Measurements from ENCODE around the gene PML.
A peak's percentile ranks its signal among the peaks of the same experiment; 100 is the strongest.

PML gene, protein sequence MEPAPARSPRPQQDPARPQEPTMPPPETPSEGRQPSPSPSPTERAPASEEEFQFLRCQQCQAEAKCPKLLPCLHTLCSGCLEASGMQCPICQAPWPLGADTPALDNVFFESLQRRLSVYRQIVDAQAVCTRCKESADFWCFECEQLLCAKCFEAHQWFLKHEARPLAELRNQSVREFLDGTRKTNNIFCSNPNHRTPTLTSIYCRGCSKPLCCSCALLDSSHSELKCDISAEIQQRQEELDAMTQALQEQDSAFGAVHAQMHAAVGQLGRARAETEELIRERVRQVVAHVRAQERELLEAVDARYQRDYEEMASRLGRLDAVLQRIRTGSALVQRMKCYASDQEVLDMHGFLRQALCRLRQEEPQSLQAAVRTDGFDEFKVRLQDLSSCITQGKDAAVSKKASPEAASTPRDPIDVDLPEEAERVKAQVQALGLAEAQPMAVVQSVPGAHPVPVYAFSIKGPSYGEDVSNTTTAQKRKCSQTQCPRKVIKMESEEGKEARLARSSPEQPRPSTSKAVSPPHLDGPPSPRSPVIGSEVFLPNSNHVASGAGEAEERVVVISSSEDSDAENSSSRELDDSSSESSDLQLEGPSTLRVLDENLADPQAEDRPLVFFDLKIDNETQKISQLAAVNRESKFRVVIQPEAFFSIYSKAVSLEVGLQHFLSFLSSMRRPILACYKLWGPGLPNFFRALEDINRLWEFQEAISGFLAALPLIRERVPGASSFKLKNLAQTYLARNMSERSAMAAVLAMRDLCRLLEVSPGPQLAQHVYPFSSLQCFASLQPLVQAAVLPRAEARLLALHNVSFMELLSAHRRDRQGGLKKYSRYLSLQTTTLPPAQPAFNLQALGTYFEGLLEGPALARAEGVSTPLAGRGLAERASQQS

DNA sequence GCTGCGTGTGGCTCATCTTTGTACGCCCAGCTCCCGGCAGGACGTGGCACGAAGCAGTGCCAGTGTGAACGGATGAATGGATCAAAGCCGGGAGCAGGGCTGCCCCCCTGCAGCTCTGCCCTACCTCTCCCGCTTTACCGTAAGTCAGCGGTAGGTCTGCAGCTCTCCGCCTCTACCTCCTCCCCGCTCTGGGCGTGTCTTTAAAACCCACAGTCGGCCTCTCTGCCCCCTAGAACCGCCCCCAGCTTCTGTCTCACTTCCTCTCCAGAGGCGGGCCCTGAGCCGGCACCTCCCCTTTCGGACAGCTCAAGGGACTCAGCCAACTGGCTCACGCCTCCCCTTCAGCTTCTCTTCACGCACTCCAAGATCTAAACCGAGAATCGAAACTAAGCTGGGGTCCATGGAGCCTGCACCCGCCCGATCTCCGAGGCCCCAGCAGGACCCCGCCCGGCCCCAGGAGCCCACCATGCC, at the start of gene PML:
Gene PML, plus strand, starts transcription at position 304 of the 471 bp plus-strand sequence. Its CDS starts 97 bp downstream, at position 401.
- peak within 1 kb of the TSS; percentile 96 for H3K4me3 ChIP-seq (ENCODE audit: low read depth, low read length)
- DNase-seq (ENCODE audit: low read depth), result peak; percentile 87
- TF ChIP-seq, protein P1, sequence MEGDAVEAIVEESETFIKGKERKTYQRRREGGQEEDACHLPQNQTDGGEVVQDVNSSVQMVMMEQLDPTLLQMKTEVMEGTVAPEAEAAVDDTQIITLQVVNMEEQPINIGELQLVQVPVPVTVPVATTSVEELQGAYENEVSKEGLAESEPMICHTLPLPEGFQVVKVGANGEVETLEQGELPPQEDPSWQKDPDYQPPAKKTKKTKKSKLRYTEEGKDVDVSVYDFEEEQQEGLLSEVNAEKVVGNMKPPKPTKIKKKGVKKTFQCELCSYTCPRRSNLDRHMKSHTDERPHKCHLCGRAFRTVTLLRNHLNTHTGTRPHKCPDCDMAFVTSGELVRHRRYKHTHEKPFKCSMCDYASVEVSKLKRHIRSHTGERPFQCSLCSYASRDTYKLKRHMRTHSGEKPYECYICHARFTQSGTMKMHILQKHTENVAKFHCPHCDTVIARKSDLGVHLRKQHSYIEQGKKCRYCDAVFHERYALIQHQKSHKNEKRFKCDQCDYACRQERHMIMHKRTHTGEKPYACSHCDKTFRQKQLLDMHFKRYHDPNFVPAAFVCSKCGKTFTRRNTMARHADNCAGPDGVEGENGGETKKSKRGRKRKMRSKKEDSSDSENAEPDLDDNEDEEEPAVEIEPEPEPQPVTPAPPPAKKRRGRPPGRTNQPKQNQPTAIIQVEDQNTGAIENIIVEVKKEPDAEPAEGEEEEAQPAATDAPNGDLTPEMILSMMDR (IDR thresholded peaks at IDR 0.05; ENCODE audit: low read depth, low read length, missing control alignments), result no peak
- in situ Hi-C loops (cut with HindIII; ENCODE audit: low sequenced_read_pairs), result loop anchor here (5.0 to 25.0 kb wide), 2 partner anchors 48 to 318 kb away; no protein-coding TSS in a partner anchor

DNA sequence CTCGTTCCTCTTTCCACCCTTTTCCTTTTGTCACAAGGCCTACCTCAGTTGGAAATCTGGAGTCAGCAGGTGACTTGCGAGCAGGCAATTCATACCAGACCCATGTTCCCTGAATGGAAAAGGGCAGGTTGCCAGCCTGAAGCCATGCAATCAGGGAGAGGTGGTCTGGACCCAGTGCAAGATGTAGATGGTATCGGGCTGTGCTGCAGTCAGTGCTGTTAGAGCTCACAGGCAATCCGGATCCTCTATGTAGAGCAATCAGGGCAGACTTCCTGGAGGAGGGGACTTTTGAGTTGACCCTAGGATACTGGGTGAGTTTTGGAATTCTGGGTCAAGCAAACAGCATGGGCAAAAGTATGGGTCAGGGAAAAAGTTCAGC, 49.4 kb upstream of the PML start:
- in situ Hi-C loops (cut with HindIII; ENCODE audit: low sequenced_read_pairs), result no loop called here
- TF ChIP-seq, protein P1 (IDR thresholded peaks at IDR 0.05; ENCODE audit: low read depth, low read length, missing control alignments), result no peak
- no peak overlapping the region for H3K4me3 ChIP-seq (ENCODE audit: low read depth, low read length)
- no peak for DNase-seq (ENCODE audit: low read depth)

DNA sequence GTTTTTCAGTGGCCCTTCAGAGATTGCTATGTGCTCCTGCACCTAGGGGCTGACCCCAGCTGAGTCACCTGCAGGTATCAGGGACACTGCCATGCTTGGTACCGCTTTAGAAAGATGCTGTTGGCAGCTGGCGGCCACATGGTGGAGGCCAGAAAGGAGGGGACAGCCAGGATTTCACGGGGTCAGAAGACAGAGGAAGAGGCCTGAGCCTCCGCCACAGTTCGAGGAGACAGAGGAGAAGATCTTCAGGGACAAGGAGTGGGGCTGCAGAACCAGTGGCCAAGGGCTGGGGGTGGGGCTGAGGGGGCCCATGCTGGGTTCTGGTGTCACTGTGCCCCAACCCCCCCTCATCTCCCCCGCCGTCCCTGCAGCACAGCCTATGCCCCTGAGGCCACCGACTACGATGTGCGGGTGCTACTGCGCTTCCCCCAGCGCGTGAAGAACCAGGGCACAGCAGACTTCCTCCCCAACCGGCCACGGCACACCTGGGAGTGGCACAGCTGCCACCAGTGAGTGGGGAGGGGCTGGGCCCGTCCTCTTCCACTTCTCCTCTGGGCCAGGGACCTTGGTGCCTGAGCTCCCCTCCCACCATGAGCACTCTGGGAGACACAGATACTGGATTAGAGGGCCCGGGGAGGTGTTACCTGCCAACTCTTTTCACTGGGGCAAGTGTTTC, 48.3 kb upstream of the PML start:
- in situ Hi-C loops (cut with HindIII; ENCODE audit: low sequenced_read_pairs), result no loop called here
- no peak for DNase-seq (ENCODE audit: low read depth)
- no peak overlapping the region for H3K4me3 ChIP-seq (ENCODE audit: low read depth, low read length)
- TF ChIP-seq, protein P1 (IDR thresholded peaks at IDR 0.05; ENCODE audit: low read depth, low read length, missing control alignments), result no peak

DNA sequence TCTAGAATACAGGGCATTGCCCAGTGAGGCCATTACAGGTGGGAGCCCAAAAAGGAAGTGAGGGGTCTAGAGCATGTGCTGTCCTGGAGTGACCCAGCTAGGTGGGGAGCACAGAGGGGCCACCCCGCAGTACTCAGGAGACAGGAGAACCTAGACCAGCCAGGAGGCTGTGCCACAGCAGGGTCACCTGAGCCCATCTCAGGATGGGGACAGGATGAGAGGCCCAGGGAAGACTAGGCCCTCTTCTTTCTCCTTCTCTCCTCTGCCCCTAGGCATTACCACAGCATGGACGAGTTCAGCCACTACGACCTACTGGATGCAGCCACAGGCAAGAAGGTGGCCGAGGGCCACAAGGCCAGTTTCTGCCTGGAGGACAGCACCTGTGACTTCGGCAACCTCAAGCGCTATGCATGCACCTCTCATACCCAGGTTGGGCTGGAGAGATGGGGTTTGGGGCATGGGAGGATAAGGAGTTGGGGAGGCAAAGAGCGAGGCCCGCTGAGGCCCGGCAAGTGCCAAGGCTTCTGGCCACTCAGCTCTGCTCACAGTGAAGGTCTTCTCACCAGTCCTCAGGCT, 47.6 kb upstream of the PML start:
- DNase-seq (ENCODE audit: low read depth), result no peak
- TF ChIP-seq, protein P1 (IDR thresholded peaks at IDR 0.05; ENCODE audit: low read depth, low read length, missing control alignments), result no peak
- in situ Hi-C loops (cut with HindIII; ENCODE audit: low sequenced_read_pairs), result no loop called here
- H3K4me3 ChIP-seq (ENCODE audit: low read depth, low read length), result no peak overlapping the region

DNA sequence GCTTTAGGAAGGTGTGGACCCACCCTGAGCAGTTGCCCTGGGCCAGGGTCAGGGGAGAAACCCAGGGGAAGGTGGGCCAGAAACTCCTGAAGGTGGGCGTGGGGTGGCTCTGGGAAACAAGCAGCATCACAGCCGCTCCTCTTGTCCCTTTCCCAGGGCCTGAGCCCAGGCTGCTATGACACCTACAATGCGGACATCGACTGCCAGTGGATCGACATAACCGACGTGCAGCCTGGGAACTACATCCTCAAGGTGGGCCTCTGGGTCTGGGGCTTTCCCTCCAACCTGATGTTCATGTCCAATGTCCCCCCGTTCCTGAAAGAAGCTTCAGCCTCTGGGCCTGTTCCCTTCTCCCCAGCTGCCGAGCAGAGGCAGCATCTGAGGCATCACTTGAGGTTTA, 46.9 kb upstream of the PML start:
- no peak for DNase-seq (ENCODE audit: low read depth)
- in situ Hi-C loops (cut with HindIII; ENCODE audit: low sequenced_read_pairs), result no loop called here
- no peak overlapping the region for H3K4me3 ChIP-seq (ENCODE audit: low read depth, low read length)
- TF ChIP-seq, protein P1 (IDR thresholded peaks at IDR 0.05; ENCODE audit: low read depth, low read length, missing control alignments), result no peak

DNA sequence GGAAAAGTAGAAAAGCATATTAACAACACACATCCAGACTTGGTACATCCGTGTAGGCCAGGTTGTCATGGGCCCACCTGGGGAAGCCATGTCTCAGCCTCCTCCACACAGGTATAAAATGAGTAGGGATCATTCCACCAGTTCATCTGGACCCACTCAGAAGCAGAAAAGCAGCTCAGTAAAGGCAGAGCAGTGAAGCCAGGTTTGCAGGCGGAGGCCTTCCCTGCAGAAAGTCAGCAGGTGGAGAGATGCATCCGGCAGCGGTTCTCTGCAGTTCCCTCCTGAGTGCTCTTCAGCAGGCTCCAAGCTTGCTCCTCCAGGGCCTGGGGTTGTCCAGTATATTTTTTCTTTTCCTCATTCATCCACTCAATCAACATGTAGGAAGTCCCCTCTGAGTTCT, 46.1 kb upstream of the PML start:
- TF ChIP-seq, protein P1 (IDR thresholded peaks at IDR 0.05; ENCODE audit: low read depth, low read length, missing control alignments), result no peak
- H3K4me3 ChIP-seq (ENCODE audit: low read depth, low read length), result no peak overlapping the region

More for the DNA sequence above, 46.1 kb upstream of the PML start:
- in situ Hi-C loops (cut with HindIII; ENCODE audit: low sequenced_read_pairs), result no loop called here
- no peak for DNase-seq (ENCODE audit: low read depth)

Data from astrocyte of the cerebellum (primary cell).